IMR-90 (cell line): ENCODE results near the gene KRTAP10-5. TPM values are rescaled to one million over a fixed set of nuclear protein-coding genes. Genes with fewer than 3 reads are reported as not detected.

Source experiments
- ATAC-seq: fragments of 200-7000 bp; cut with Tn5 transposase; 2 replicates; pipeline ENCODE4 v1.9.1; 2020; ENCODE audit warnings: low read depth, mild to moderate bottlenecking, moderate library complexity
- BruUV-seq: library from RNA; stranded (reverse); fragments of 400-500 nt; replicated peaks from 2 replicates; lab custom pipeline; 2021; lab: Mats Ljungman, UMichigan
- CTCF ChIA-PET: fragments of 300-600 bp; formaldehyde crosslinking; extraction: SDS; loops from one replicate; lab custom pipeline; 2021; ENCODE audit warnings: antibody characterized with exemption; lab: Yijun Ruan, JAX
- POLR2A ChIA-PET: fragments of 300-600 bp; sonication (Branson Sonifier 250); formaldehyde crosslinking; loops from one replicate; lab custom pipeline; 2022; ENCODE audit warnings: antibody characterized with exemption; ENCODE audit not compliant: unreplicated experiment; lab: Charles Lee
- DNase-seq: peaks from one replicate; pipeline ENCODE4 v3.0.0; 2013
- H2AFZ ChIP-seq: replicated peaks from 2 replicates; pipeline ENCODE3; 2013; ENCODE audit warnings: low read length, mild to moderate bottlenecking; ENCODE audit not compliant: poor library complexity
- H2AK5ac ChIP-seq: 2 replicates; pipeline ENCODE4 v1.6.1; 2013; ENCODE audit warnings: low read depth, low read length, inconsistent platforms
- H2AK9ac ChIP-seq: replicated peaks from 2 replicates; pipeline ENCODE3; 2013; ENCODE audit warnings: mild to moderate bottlenecking, low read depth, low read length, moderate library complexity; ENCODE audit not compliant: poor library complexity
- H2BK120ac ChIP-seq: 2 replicates; pipeline ENCODE4 v1.6.1; 2013; ENCODE audit warnings: low read depth, low read length, inconsistent platforms
- H2BK15ac ChIP-seq: 3 replicates; pipeline ENCODE4 v1.6.1; 2013; ENCODE audit warnings: low read depth, low read length, inconsistent platforms
- H2BK20ac ChIP-seq: 2 replicates; pipeline ENCODE4 v1.6.1; 2013; ENCODE audit warnings: low read depth, mild to moderate bottlenecking, inconsistent platforms, low read length, moderate library complexity
- H2BK5ac ChIP-seq: 2 replicates; pipeline ENCODE4 v1.6.1; 2013; ENCODE audit warnings: mild to moderate bottlenecking, low read depth, low read length, inconsistent platforms; ENCODE audit not compliant: poor library complexity, severe bottlenecking
- H3K14ac ChIP-seq: replicated peaks from 2 replicates; pipeline ENCODE4 v1.6.1; 2013; ENCODE audit warnings: low read depth, low read length, inconsistent platforms
- H3K18ac ChIP-seq: 2 replicates; pipeline ENCODE4 v1.6.1; 2013; ENCODE audit warnings: low read depth, low read length, control low read depth
- H3K23ac ChIP-seq: 2 replicates; pipeline ENCODE4 v1.6.1; 2013; ENCODE audit warnings: low read depth, low read length, inconsistent platforms
- H3K27ac ChIP-seq: 2 replicates; pipeline ENCODE4 v1.5.1; 2013; ENCODE audit warnings: mild to moderate bottlenecking, control low read depth, low read length; ENCODE audit not compliant: insufficient read depth
- H3K27me3 ChIP-seq: 2 replicates; pipeline ENCODE4 v1.6.1; 2013; ENCODE audit warnings: low read length; ENCODE audit not compliant: control insufficient read depth, insufficient read depth
- H3K36me3 ChIP-seq: 2 replicates; pipeline ENCODE4 v1.6.1; 2013; ENCODE audit warnings: low read length, mixed read lengths; ENCODE audit not compliant: control insufficient read depth, insufficient read depth
- H3K4ac ChIP-seq: 2 replicates; pipeline ENCODE4 v1.6.1; 2013; ENCODE audit warnings: low read depth, low read length, inconsistent platforms
- H3K4me1 ChIP-seq: 2 replicates; pipeline ENCODE4 v1.6.1; 2013; ENCODE audit warnings: low read length, mixed read lengths; ENCODE audit not compliant: control insufficient read depth, insufficient read depth
- H3K4me2 ChIP-seq: 2 replicates; pipeline ENCODE4 v1.6.1; 2013; ENCODE audit warnings: low read depth, mild to moderate bottlenecking, control low read depth, low read length, moderate library complexity
- H3K4me3 ChIP-seq: 2 replicates; pipeline ENCODE4 v1.5.1; 2013; ENCODE audit warnings: low read depth, mild to moderate bottlenecking, control low read depth, low read length, moderate library complexity; ENCODE audit not compliant: insufficient read depth
- H3K56ac ChIP-seq: 2 replicates; pipeline ENCODE4 v1.6.1; 2013; ENCODE audit warnings: low read length, inconsistent platforms; ENCODE audit not compliant: insufficient read depth; ENCODE audit errors: extremely low read depth
- H3K79me1 ChIP-seq, 2 experiments: 2 replicates each; pipeline ENCODE4 v1.6.1; 2013; ENCODE audit warnings: low read length in 2 of 2, inconsistent platforms in 1 of 2, low read depth in 1 of 2
- H3K9ac ChIP-seq: 2 replicates; pipeline ENCODE4 v1.6.1; 2013; ENCODE audit warnings: low read depth, low read length, control low read depth
- H3K9me1 ChIP-seq: 2 replicates; pipeline ENCODE4 v1.6.1; 2013; ENCODE audit warnings: low read length, inconsistent platforms; ENCODE audit not compliant: insufficient read depth
- H3K9me3 ChIP-seq: 2 replicates; pipeline ENCODE4 v1.6.1; 2013; ENCODE audit warnings: low read length; ENCODE audit not compliant: control insufficient read depth, insufficient read depth
- H4K20me1 ChIP-seq: 2 replicates; pipeline ENCODE4 v1.6.1; 2013; ENCODE audit warnings: low read length, inconsistent platforms; ENCODE audit not compliant: insufficient read depth
- H4K5ac ChIP-seq: 2 replicates; pipeline ENCODE4 v1.6.1; 2013; ENCODE audit warnings: mild to moderate bottlenecking, low read depth, low read length, control low read depth
- H4K8ac ChIP-seq, 2 experiments: 2 replicates each; pipeline ENCODE4 v1.6.1; 2013; ENCODE audit warnings: low read depth in 2 of 2, low read length in 2 of 2, control low read depth in 1 of 2, inconsistent platforms in 1 of 2
- H4K91ac ChIP-seq: 2 replicates; pipeline ENCODE4 v1.6.1; 2013; ENCODE audit warnings: low read depth, low read length, inconsistent platforms; ENCODE audit not compliant: insufficient read depth
- BHLHE40 ChIP-seq: fragments of 150-350 bp; IDR thresholded peaks from 2 replicates; pipeline ENCODE4 v1.6.1; 2016; ENCODE audit warnings: mild to moderate bottlenecking, low read depth, low read length
- CEBPB ChIP-seq: IDR thresholded peaks from 2 replicates; pipeline ENCODE4 v1.6.1; 2012; ENCODE audit warnings: low read depth, low read length, improper control_type of control experiment
- CHD1 ChIP-seq: IDR thresholded peaks from 2 replicates; pipeline ENCODE4 v1.6.1; 2012; ENCODE audit warnings: low read depth, low read length, improper control_type of control experiment
- CTCF ChIP-seq: conservative IDR thresholded peaks from 2 replicates; pipeline ENCODE4 v1.5.1; 2012; ENCODE audit warnings: mild to moderate bottlenecking, low read depth, low read length, improper control_type of control experiment
- ELK1 ChIP-seq: fragments of 150-350 bp; IDR thresholded peaks from 2 replicates; pipeline ENCODE4 v1.6.1; 2016; ENCODE audit warnings: low read depth, mild to moderate bottlenecking, low read length, moderate library complexity, borderline replicate concordance
- FOS ChIP-seq: fragments of 150-350 bp; IDR thresholded peaks from 2 replicates; pipeline ENCODE4 v1.6.1; 2016; ENCODE audit warnings: low read depth, low read length
- MAFK ChIP-seq: IDR thresholded peaks from 2 replicates; pipeline ENCODE4 v1.6.1; 2012; ENCODE audit warnings: low read depth, low read length, improper control_type of control experiment
- MXI1 ChIP-seq: IDR thresholded peaks from 2 replicates; pipeline ENCODE4 v1.6.1; 2012; ENCODE audit warnings: low read depth, mild to moderate bottlenecking, low read length, moderate library complexity, borderline replicate concordance
- NFE2L2 ChIP-seq: fragments of 150-350 bp; IDR thresholded peaks from 2 replicates; pipeline ENCODE4 v1.6.1; 2016; ENCODE audit warnings: low read depth, mild to moderate bottlenecking, low read length
- POLR2A ChIP-seq: IDR thresholded peaks from 2 replicates; pipeline ENCODE4 v1.6.1; 2012; ENCODE audit warnings: mild to moderate bottlenecking, low read depth, low read length
- RAD21 ChIP-seq: IDR thresholded peaks from 2 replicates; pipeline ENCODE4 v1.6.1; 2012; ENCODE audit warnings: low read length, improper control_type of control experiment
- RCOR1 ChIP-seq: IDR thresholded peaks from 2 replicates; pipeline ENCODE4 v1.6.1; 2012; ENCODE audit warnings: mild to moderate bottlenecking, low read length, improper control_type of control experiment; ENCODE audit not compliant: insufficient replicate concordance
- RFX5 ChIP-seq: IDR thresholded peaks from 2 replicates; pipeline ENCODE4 v1.8.0; 2012; ENCODE audit warnings: low read depth, mild to moderate bottlenecking, low read length, moderate library complexity
- SMC3 ChIP-seq: fragments of 150-350 bp; IDR thresholded peaks from 2 replicates; pipeline ENCODE4 v1.6.1; 2016; ENCODE audit warnings: low read depth, mild to moderate bottlenecking, antibody characterized with exemption, low read length, moderate library complexity
- USF2 ChIP-seq: fragments of 150-350 bp; IDR thresholded peaks from 2 replicates; pipeline ENCODE4 v1.6.1; 2017; ENCODE audit warnings: mild to moderate bottlenecking, antibody characterized with exemption, low read length, low read depth
- WGBS, 2 experiments: methylation state at CpG; one replicate each; pipeline versions ENCODE4 v1.1.5 to v1.1.7; 2013; ENCODE audit warnings: missing lambda C conversion rate in 2 of 2; ENCODE audit not compliant: insufficient read length in 1 of 2; ENCODE audit errors: extremely low coverage in 2 of 2; 5-methylcytosine and 5-hydroxymethylcytosine counted together
- dilution Hi-C: fragments of 300-500 bp; cut with HindIII; formaldehyde crosslinking; loops from one replicate; pipeline ENCODE4 v1.14.3; 2018; ENCODE audit warnings: low sequenced_read_pairs; ENCODE audit not compliant: unreplicated experiment
- in situ Hi-C: fragments of 300-500 bp; cut with MboI; formaldehyde crosslinking; loops from 3 replicates; pipeline ENCODE4 v1.14.3; 2019; ENCODE audit warnings: low sequenced_read_pairs, inconsistent platforms, mixed read lengths
- intact Hi-C: fragments of 100-400 bp; cut with micrococcal nuclease; formaldehyde crosslinking; loops from 2 replicates; pipeline ENCODE4 v1.10.0; 2022
- polyA plus RNA-seq, 3 experiments: library from polyadenylated mRNA; depleted of rRNA; stranded (reverse); fragments of >200 nt; gene quantifications; 2 replicates each; pipeline ENCODE4 v1.2.3, GENCODE V29; 2012; ENCODE audit warnings: low replicate concordance in 1 of 3
- total RNA-seq: library from RNA; depleted of rRNA; stranded (reverse); fragments of >200 nt; gene quantifications from 2 replicates; pipeline ENCODE4 v1.2.3, GENCODE V29; 2012

KRTAP10-5 gene
- total and polyA plus RNA-seq, 2 of the 4 experiments (the other 2 are of a cell fraction): not detected

- H2BK120ac ChIP-seq: no peak within 1 kb of the TSS
- H3K27me3 ChIP-seq: peaks cover under 1% of the 10 kb centered on the region; the same call in 1 of the 2 replicates
- no peaks in the 10 kb centered on the region for H3K79me1 ChIP-seq
- H3K4me2 ChIP-seq: no peak within 1 kb of the TSS
- no peak within 1 kb of the TSS for H4K91ac ChIP-seq
- H3K27ac ChIP-seq: no peak within 1 kb of the TSS
- ChIA-PET POLR2A (no interaction called here), CTCF (no interaction called here)
- no peak within 1 kb of the TSS for H2BK5ac ChIP-seq
- H2BK20ac ChIP-seq: no peak within 1 kb of the TSS
- no peak within 1 kb of the TSS for H2AK5ac ChIP-seq
- dilution Hi-C loops: no loop called here
- intact Hi-C loops: no loop called here
- no peak within 1 kb of the TSS for H3K9ac ChIP-seq
- H3K23ac ChIP-seq: no peak within 1 kb of the TSS
- in situ Hi-C loops: no loop called here
- H2AK9ac ChIP-seq: no peak within 1 kb of the TSS
- H3K9me1 ChIP-seq: no peaks in the 10 kb centered on the region
- H3K56ac ChIP-seq: no peak within 1 kb of the TSS
- WGBS, 2 experiments: 71% methylated on average over 2 of the region's 8 CpGs; no CpG with 5 or more reads in 1 of the 2 experiments
- TF ChIP-seq POLR2A (no peak), RCOR1 (no peak), RFX5 (no peak), CHD1 (no peak), BHLHE40 (no peak), NFE2L2 (no peak), FOS (no peak), CEBPB (no peak), RAD21 (no peak), USF2 (no peak), MXI1 (no peak), CTCF (no peak), MAFK (no peak), ELK1 (no peak), SMC3 (no peak)
- no peaks in the 10 kb centered on the region for H3K4me1 ChIP-seq
- no peak within 1 kb of the TSS for H4K5ac ChIP-seq
- H3K36me3 ChIP-seq: no peaks in the 10 kb centered on the region
- DNase-seq: no peak
- no peak within 1 kb of the TSS for H3K4me3 ChIP-seq
- ATAC-seq: no peak
- no peak within 1 kb of the TSS for H4K8ac ChIP-seq
- no peak within 1 kb of the TSS for H2AFZ ChIP-seq
- H4K20me1 ChIP-seq: no peaks in the 10 kb centered on the region
- no peak within 1 kb of the TSS for H3K18ac ChIP-seq
- no TSS peak for BruUV-seq
- H3K9me3 ChIP-seq: peaks cover 13% of the 10 kb centered on the region
- no peak within 1 kb of the TSS for H3K4ac ChIP-seq
- no peak within 1 kb of the TSS for H3K14ac ChIP-seq
- H2BK15ac ChIP-seq: no peak within 1 kb of the TSS
Observed at GRCh38 chr21:44612029-44612486, 31.7 kb upstream of the KRTAP10-5 start, which contains the start of gene KRTAP10-8. TSS of gene KRTAP10-8 (plus strand) at chr21:44612079. CDS start at chr21:44612101, 22 bp downstream.
